ENCODE results near the gene GOPC.

GOPC gene

DNA sequence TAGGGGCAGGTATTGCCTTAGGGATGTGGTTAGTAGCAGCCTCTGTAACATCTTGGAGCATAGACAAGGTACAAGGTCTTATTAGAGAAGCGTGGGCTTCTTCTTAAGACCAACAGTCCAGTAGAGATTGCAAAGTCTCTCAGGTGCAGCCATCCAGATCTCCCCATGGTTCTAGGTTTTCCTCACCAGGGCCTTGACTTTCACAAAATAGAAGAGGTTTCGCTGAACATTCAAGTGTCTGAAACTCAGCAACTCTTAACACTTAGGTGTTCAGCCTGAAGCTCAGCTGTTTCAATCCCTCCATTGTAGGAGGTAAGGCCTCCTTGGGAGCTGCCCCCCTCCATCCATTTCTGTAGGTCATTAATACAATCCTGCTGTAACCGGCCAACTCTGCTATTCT is 44.4 kb downstream of the GOPC start:
- Histone ChIP-seq H3K27me3 (ENCODE audit: control insufficient read depth, insufficient read depth, low read length) (no peaks in the 10 kb centered on the region), H3K36me3 (ENCODE audit: control insufficient read depth, insufficient read depth, low read length) (no peaks in the 10 kb centered on the region)

DNA sequence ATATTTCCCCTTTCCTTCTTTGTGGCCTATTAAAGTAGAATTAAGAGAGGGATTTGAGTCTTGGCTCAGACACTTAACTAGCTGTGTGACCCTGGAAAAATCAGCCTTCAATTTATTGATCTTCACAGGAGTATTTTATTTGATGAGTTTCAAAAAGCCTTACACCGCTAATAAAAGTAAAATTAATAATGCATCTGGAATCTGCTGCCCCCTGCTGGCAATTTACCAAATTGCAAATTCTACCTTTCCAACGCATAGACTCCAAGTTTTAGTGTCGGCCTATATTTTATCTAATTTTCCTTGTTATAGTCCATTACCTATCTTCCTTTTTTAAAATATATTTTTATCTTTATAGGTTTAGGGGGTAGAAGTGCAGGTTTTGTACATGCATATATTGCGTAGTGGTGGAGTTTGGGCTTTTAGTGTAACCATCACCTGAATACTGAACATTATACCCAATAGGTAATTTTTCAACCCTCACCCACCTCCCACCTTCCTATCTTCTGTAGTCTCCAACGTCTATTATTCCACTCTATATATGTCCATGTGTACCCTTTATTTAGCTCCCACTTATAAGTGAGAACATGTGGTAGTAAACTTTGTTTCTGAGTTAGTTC is 46.3 kb downstream of the GOPC start:
- no peak overlapping the region for H3K4me3 ChIP-seq (ENCODE audit: low read depth, low read length)
- H3K27me3 ChIP-seq (ENCODE audit: control insufficient read depth, insufficient read depth, low read length): no peaks in the 10 kb centered on the region
- H3K36me3 ChIP-seq (ENCODE audit: control insufficient read depth, insufficient read depth, low read length): no peaks in the 10 kb centered on the region
- H3K9ac ChIP-seq (ENCODE audit: low read depth, low read length): no peak overlapping the region
- no peaks in the 10 kb centered on the region for H3K9me3 ChIP-seq (ENCODE audit: control insufficient read depth, insufficient read depth, low read length)
- peaks cover 3% of the 10 kb centered on the region for H3K4me1 ChIP-seq (ENCODE audit: control insufficient read depth, insufficient read depth, low read length)

More for the DNA sequence above, 44.4 kb downstream of the GOPC start:
- H3K4me1 ChIP-seq (ENCODE audit: control insufficient read depth, insufficient read depth, low read length): peaks cover 3% of the 10 kb centered on the region
- H3K4me3 ChIP-seq (ENCODE audit: low read depth, low read length): no peak overlapping the region
- no peak overlapping the region for H3K9ac ChIP-seq (ENCODE audit: low read depth, low read length)
- H3K9me3 ChIP-seq (ENCODE audit: control insufficient read depth, insufficient read depth, low read length): no peaks in the 10 kb centered on the region

DNA sequence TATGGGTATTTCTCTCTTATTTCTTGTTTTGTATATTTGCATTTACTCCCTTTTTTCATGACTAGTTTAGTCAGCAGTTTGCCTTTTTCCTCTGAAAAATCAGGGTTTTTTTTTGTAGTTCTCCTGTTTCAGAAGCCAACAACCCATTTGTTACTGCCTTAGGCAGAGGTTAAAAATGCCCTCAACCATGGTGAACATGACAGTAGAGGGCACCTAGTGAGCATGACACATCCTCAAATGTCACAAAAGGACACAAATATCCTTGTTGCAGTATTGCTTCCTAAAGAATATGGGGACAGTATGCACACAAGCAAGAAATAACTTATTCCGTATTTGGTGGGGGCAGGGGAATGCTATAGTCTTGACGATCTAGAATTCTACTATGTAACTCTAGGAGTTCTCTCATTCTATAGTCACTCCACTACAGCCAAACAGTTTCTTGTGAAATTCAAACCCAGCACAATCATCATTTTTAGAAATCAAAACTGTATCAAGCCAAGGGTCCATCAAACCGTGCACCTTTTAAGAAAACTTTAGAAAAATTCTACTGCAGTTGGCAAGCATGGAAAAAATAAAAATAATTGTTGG is 47.0 kb downstream of the GOPC start:
- Histone ChIP-seq H3K36me3 (ENCODE audit: control insufficient read depth, insufficient read depth, low read length) (no peaks in the 10 kb centered on the region), H3K4me3 (ENCODE audit: low read depth, low read length) (no peak overlapping the region), H3K4me1 (ENCODE audit: control insufficient read depth, insufficient read depth, low read length) (peaks cover 3% of the 10 kb centered on the region), H3K27me3 (ENCODE audit: control insufficient read depth, insufficient read depth, low read length) (no peaks in the 10 kb centered on the region), H3K9ac (ENCODE audit: low read depth, low read length) (no peak overlapping the region), H3K9me3 (ENCODE audit: control insufficient read depth, insufficient read depth, low read length) (no peaks in the 10 kb centered on the region)

- Histone ChIP-seq H3K4me1 (ENCODE audit: control insufficient read depth, insufficient read depth, low read length) (peaks cover 6% of the 10 kb centered on the region), H3K9ac (ENCODE audit: low read depth, low read length) (no peak overlapping the region), H3K27me3 (ENCODE audit: control insufficient read depth, insufficient read depth, low read length) (peaks cover 2% of the 10 kb centered on the region), H3K36me3 (ENCODE audit: control insufficient read depth, insufficient read depth, low read length) (no peaks in the 10 kb centered on the region), H3K9me3 (ENCODE audit: control insufficient read depth, insufficient read depth, low read length) (no peaks in the 10 kb centered on the region), H3K4me3 (ENCODE audit: low read depth, low read length) (no peak overlapping the region)
Observed at GRCh38 chr6:117553142-117553541, 49.2 kb downstream of the GOPC start.

- Histone ChIP-seq H3K36me3 (ENCODE audit: control insufficient read depth, insufficient read depth, low read length) (no peaks in the 10 kb centered on the region), H3K4me3 (ENCODE audit: low read depth, low read length) (no peak overlapping the region), H3K9me3 (ENCODE audit: control insufficient read depth, insufficient read depth, low read length) (no peaks in the 10 kb centered on the region), H3K4me1 (ENCODE audit: control insufficient read depth, insufficient read depth, low read length) (peaks cover 6% of the 10 kb centered on the region), H3K27me3 (ENCODE audit: control insufficient read depth, insufficient read depth, low read length) (peaks cover 2% of the 10 kb centered on the region), H3K9ac (ENCODE audit: low read depth, low read length) (no peak overlapping the region)
Observed at GRCh38 chr6:117552618-117553017, 49.7 kb downstream of the GOPC start.

GRCh38 chr6:117550618-117551242 is 51.6 kb downstream of the GOPC start:
- no peak overlapping the region for H3K4me3 ChIP-seq (ENCODE audit: low read depth, low read length)
- peaks cover 2% of the 10 kb centered on the region for H3K27me3 ChIP-seq (ENCODE audit: control insufficient read depth, insufficient read depth, low read length)
- no peak overlapping the region for H3K9ac ChIP-seq (ENCODE audit: low read depth, low read length)
- H3K9me3 ChIP-seq (ENCODE audit: control insufficient read depth, insufficient read depth, low read length): no peaks in the 10 kb centered on the region
- peaks cover 6% of the 10 kb centered on the region for H3K4me1 ChIP-seq (ENCODE audit: control insufficient read depth, insufficient read depth, low read length)
- no peaks in the 10 kb centered on the region for H3K36me3 ChIP-seq (ENCODE audit: control insufficient read depth, insufficient read depth, low read length)

GRCh38 chr6:117550078-117550600 is 52.2 kb downstream of the GOPC start:
- H3K9me3 ChIP-seq (ENCODE audit: control insufficient read depth, insufficient read depth, low read length): no peaks in the 10 kb centered on the region
- no peaks in the 10 kb centered on the region for H3K36me3 ChIP-seq (ENCODE audit: control insufficient read depth, insufficient read depth, low read length)
- H3K4me1 ChIP-seq (ENCODE audit: control insufficient read depth, insufficient read depth, low read length): peaks cover 6% of the 10 kb centered on the region
- no peak overlapping the region for H3K9ac ChIP-seq (ENCODE audit: low read depth, low read length)
- peaks cover 2% of the 10 kb centered on the region for H3K27me3 ChIP-seq (ENCODE audit: control insufficient read depth, insufficient read depth, low read length)
- no peak overlapping the region for H3K4me3 ChIP-seq (ENCODE audit: low read depth, low read length)

DNA sequence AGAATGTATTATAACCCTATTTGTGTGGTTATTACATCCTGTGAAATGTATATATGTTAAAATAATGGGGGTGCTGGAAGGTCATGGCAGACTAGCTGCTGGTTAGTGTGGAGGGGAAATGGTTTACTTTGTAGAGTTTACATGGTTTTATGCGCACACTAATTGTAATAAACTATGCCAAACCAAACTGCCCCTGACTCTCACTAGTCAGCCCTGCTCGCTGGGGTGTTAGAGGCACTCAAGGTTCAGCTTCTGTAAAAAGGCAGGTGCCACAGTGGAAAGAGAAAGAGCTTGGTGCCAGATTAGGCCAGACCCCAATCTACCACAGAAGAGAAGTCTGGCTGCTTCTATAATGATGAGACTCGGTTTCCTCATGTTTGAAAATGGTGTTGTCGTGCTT is 52.7 kb downstream of the GOPC start:
- no peak overlapping the region for H3K9ac ChIP-seq (ENCODE audit: low read depth, low read length)
- H3K4me1 ChIP-seq (ENCODE audit: control insufficient read depth, insufficient read depth, low read length): peaks cover 6% of the 10 kb centered on the region
- H3K4me3 ChIP-seq (ENCODE audit: low read depth, low read length): no peak overlapping the region
- no peaks in the 10 kb centered on the region for H3K36me3 ChIP-seq (ENCODE audit: control insufficient read depth, insufficient read depth, low read length)
- H3K9me3 ChIP-seq (ENCODE audit: control insufficient read depth, insufficient read depth, low read length): no peaks in the 10 kb centered on the region
- H3K27me3 ChIP-seq (ENCODE audit: control insufficient read depth, insufficient read depth, low read length): peaks cover 2% of the 10 kb centered on the region

GRCh38 chr6:117548797-117549301 is 53.5 kb downstream of the GOPC start:
- Histone ChIP-seq H3K36me3 (ENCODE audit: control insufficient read depth, insufficient read depth, low read length) (no peaks in the 10 kb centered on the region), H3K4me3 (ENCODE audit: low read depth, low read length) (no peak overlapping the region), H3K27me3 (ENCODE audit: control insufficient read depth, insufficient read depth, low read length) (peaks cover 2% of the 10 kb centered on the region), H3K4me1 (ENCODE audit: control insufficient read depth, insufficient read depth, low read length) (peaks cover 6% of the 10 kb centered on the region), H3K9me3 (ENCODE audit: control insufficient read depth, insufficient read depth, low read length) (no peaks in the 10 kb centered on the region), H3K9ac (ENCODE audit: low read depth, low read length) (no peak overlapping the region)

DNA sequence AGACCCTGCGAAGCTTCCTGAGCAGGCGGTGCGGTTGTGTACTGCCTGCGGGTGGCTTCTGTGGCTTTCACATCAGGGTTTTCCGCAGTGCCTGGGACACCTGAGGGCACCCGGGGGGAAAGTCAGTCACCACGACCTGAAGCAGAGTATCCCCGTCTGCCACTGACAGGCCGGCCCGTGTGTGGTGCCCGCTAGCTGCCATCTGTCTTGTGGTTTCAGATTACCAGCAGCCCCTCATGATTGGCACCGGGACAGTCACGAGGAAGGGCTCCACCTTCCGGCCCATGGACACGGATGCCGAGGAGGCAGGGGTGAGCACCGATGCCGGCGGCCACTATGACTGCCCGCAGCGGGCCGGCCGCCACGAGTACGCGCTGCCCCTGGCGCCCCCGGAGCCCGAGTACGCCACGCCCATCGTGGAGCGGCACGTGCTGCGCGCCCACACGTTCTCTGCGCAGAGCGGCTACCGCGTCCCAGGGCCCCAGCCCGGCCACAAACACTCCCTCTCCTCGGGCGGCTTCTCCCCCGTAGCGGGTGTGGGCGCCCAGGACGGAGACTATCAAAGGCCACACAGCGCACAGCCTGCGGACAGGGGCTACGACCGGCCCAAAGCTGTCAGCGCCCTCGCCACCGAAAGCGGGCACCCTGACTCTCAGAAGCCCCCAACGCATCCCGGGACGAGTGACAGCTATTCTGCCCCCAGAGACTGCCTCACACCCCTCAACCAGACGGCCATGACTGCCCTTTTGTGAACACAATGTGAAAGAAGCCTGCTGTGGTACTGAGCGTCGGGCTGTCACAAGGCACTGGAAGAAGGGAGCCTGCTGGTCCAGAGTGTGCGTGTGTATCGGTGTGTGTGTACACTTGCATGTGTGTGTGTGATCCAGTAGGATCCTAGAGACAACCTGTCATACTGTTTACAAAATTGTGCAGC is 54.4 kb downstream of the GOPC start:
- peaks cover 3% of the 10 kb centered on the region for H3K4me1 ChIP-seq (ENCODE audit: control insufficient read depth, insufficient read depth, low read length)
- H3K9ac ChIP-seq (ENCODE audit: low read depth, low read length): no peak overlapping the region
- peak overlapping the region; percentile 41 for H3K4me3 ChIP-seq (ENCODE audit: low read depth, low read length)

DNA sequence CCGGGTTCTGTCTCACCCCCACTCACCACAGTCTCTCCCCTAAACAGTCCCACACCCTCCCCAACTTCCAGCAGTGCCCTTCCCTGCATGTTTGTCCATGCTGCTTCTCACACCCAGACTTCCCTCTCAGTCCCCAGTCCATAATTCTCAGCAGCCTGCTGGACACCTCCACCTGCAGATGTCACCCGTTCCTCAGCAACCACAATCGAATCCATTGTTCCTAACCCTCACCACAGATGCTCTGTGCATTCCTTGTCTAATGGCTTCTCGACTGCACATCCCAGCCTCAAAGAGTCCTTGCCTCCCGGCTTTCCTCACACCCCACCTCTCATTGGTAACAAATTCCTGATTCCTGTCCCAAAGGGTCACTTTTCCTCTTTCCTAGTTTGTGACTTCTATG is 55.6 kb downstream of the GOPC start:
- Histone ChIP-seq H3K36me3 (ENCODE audit: control insufficient read depth, insufficient read depth, low read length) (no peaks in the 10 kb centered on the region), H3K27me3 (ENCODE audit: control insufficient read depth, insufficient read depth, low read length) (peaks cover 2% of the 10 kb centered on the region), H3K4me1 (ENCODE audit: control insufficient read depth, insufficient read depth, low read length) (peaks cover 3% of the 10 kb centered on the region), H3K4me3 (ENCODE audit: low read depth, low read length) (no peak overlapping the region), H3K9ac (ENCODE audit: low read depth, low read length) (no peak overlapping the region), H3K9me3 (ENCODE audit: control insufficient read depth, insufficient read depth, low read length) (no peaks in the 10 kb centered on the region)

More for the DNA sequence above, 54.4 kb downstream of the GOPC start:
- peaks cover 2% of the 10 kb centered on the region for H3K27me3 ChIP-seq (ENCODE audit: control insufficient read depth, insufficient read depth, low read length)
- no peaks in the 10 kb centered on the region for H3K36me3 ChIP-seq (ENCODE audit: control insufficient read depth, insufficient read depth, low read length)
- no peaks in the 10 kb centered on the region for H3K9me3 ChIP-seq (ENCODE audit: control insufficient read depth, insufficient read depth, low read length)
